SK-N-SH (cell line): ENCODE results near the gene GPHB5.

Experiments
- EZH2phosphoT487 ChIP-seq: fragments of 200-600 bp; sonication (generic); IDR thresholded peaks from 2 replicates; pipeline ENCODE4 v1.6.1; 2017; ENCODE audit warnings: low read depth, mixed run types, mild to moderate bottlenecking, antibody characterized with exemption, moderate library complexity, borderline replicate concordance
- FOXJ3 ChIP-seq: sonication (generic); formaldehyde crosslinking; IDR thresholded peaks from 2 replicates; pipeline ENCODE4 v1.5.1; 2020; ENCODE audit warnings: mild to moderate bottlenecking, missing genetic modification reagents
- RCOR1 ChIP-seq: fragments of 150-350 bp; IDR thresholded peaks from 2 replicates; pipeline ENCODE4 v1.6.1; 2017; ENCODE audit warnings: antibody characterized with exemption, low read length
- RXRA ChIP-seq: IDR thresholded peaks from 2 replicates; pipeline ENCODE4 v1.4.0; 2012; ENCODE audit warnings: low read depth, mild to moderate bottlenecking, borderline replicate concordance
- TF ChIP-seq, protein P1 (sequence below): fragments of 200-600 bp; sonication (generic); IDR thresholded peaks from 2 replicates; pipeline ENCODE4 v1.6.1; 2017; ENCODE audit warnings: antibody characterized with exemption, mild to moderate bottlenecking, moderate library complexity

DNA sequence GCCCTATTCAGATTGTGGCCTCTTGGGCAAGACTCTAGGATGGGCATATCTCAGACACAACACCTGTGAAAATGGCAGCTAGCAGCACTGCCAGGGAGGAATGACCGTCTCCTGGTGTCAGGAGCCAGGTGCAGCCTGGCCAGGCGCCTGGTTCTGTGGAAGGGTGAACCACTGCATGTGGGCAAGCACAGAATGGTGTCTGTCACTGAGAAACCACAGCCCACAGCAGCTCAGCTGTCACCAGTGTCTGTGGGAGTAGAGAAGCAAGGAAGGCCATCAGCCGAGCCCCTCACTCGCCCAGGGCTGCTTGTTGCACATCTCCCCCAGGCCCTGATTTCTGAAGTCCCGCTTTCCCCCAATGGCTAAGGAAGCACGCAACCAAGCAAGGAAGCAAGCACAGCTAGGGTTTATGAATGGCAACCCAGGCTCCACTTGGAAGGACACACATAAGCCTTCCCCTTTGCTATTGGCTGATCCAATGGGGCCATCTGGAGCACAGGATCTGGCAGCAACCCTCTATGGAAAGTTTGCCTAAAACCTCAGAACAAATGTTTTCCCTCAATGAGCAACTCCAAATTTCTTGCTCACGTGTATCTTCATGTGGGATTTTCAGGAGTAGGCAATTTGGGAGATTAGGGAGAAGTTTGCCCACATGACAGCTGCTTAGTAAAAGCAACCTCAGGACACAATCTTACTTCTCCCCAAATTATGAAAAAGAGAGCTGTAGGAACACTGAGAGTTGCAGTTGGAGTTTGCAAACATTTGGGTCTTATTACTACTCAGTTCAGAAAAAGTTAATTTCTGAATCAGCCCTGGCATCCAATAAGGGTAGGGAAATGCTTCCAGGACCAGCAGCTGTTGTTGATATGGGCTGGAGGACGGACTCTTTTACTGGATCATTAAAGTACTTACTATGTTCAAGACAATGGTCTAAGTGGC is 44.7 kb downstream of the GPHB5 start:
- TF ChIP-seq FOXJ3 (CRISPR knock-in tag): no peak
- TF ChIP-seq, protein P1, sequence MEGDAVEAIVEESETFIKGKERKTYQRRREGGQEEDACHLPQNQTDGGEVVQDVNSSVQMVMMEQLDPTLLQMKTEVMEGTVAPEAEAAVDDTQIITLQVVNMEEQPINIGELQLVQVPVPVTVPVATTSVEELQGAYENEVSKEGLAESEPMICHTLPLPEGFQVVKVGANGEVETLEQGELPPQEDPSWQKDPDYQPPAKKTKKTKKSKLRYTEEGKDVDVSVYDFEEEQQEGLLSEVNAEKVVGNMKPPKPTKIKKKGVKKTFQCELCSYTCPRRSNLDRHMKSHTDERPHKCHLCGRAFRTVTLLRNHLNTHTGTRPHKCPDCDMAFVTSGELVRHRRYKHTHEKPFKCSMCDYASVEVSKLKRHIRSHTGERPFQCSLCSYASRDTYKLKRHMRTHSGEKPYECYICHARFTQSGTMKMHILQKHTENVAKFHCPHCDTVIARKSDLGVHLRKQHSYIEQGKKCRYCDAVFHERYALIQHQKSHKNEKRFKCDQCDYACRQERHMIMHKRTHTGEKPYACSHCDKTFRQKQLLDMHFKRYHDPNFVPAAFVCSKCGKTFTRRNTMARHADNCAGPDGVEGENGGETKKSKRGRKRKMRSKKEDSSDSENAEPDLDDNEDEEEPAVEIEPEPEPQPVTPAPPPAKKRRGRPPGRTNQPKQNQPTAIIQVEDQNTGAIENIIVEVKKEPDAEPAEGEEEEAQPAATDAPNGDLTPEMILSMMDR: no peak
- no peak for TF ChIP-seq EZH2phosphoT487
- TF ChIP-seq RCOR1: no peak
- TF ChIP-seq RXRA: no peak
